Left lung (tissue), 10 donors: Measurements from ENCODE around the gene CLCN3. TPM values are rescaled to one million over a fixed set of nuclear protein-coding genes. Genes with fewer than 3 reads are reported as not detected.

Experiments
- ATAC-seq: fragments of 200-7000 bp; cut with Tn5 transposase; one replicate; pipeline ENCODE4 v1.9.1; 2020; ENCODE audit warnings: moderate library complexity
- DNase-seq, 4 donors: peaks; one replicate each; pipeline ENCODE4 v3.0.0-alpha.2; 2013 to 2020
- H3K27ac ChIP-seq, 2 donors: fragments of 200-600 bp; sonication (generic) in 1 of 2; one replicate each; pipeline versions ENCODE4 v1.5.0 to v1.8.0; 2020 to 2021
- H3K27me3 ChIP-seq, 2 donors: fragments of 200-600 bp; sonication (generic) in 1 of 2; one replicate each; pipeline versions ENCODE4 v1.5.0 to v1.8.0; 2020 to 2021
- H3K36me3 ChIP-seq, 2 donors: fragments of 200-600 bp; sonication (generic) in 1 of 2; one replicate each; pipeline versions ENCODE4 v1.5.0 to v1.8.0; 2020 to 2021
- H3K4me1 ChIP-seq, 2 donors: fragments of 200-600 bp; one replicate each; pipeline ENCODE4 v1.8.0; 2021
- H3K4me3 ChIP-seq, 2 donors: fragments of 200-600 bp; sonication (generic) in 1 of 2; one replicate each; pipeline versions ENCODE4 v1.5.0 to v1.8.0; 2020 to 2021; ENCODE audit warnings: mild to moderate bottlenecking in 1 of 2
- H3K9me3 ChIP-seq, 2 donors: fragments of 200-600 bp; sonication (generic) in 1 of 2; one replicate each; pipeline versions ENCODE4 v1.5.0 to v1.8.0; 2020 to 2021
- CTCF ChIP-seq, 2 donors: fragments of 200-600 bp; sonication (generic) in 1 of 2; IDR thresholded peaks; one replicate each; pipeline versions ENCODE4 v1.5.0 to v1.8.0; 2021; ENCODE audit warnings: antibody characterized with exemption in 2 of 2
- intact Hi-C, 2 donors: fragments of 100-400 bp; cut with DNase I; formaldehyde crosslinking; loops; one replicate each; pipeline versions ENCODE4 v1.11.2 to v1.14.2; 2022
- polyA plus RNA-seq, 6 donors: library from polyadenylated mRNA; unstranded; fragments of 120-200 nt; gene quantifications; one replicate each; pipeline ENCODE4 v1.2.1, GENCODE V29; 2013; ENCODE audit not compliant: insufficient read length in 6 of 6
- total RNA-seq, 2 donors: library from RNA; stranded (reverse); fragmentation: NEBNext Ultra II Directional; extraction: Animal tissue kit (Norgen Biotek cat#: 25700); gene quantifications; one replicate each; pipeline ENCODE4 v1.2.1, GENCODE V29; 2021
- donor health status: DM: no; HTN: yes; CAD: no.
- donor health status: DM: no; HTN: no; CAD: no.

Gene CLCN3
- total and polyA plus RNA-seq, 8 donors: 48.1 to 78.2 (median 64.5) TPM

GRCh38 chr4:169594560-169595195, 25.7 kb upstream of the CLCN3 start:
- Histone ChIP-seq H3K27ac (no peak overlapping the region), H3K9me3 (no peaks in the 10 kb centered on the region), H3K36me3 (peaks cover 0 to 29% of the 10 kb centered on the region in 2 donors), H3K4me3 (no peak overlapping the region), H3K27me3 (no peaks in the 10 kb centered on the region), H3K4me1 (no peaks in the 10 kb centered on the region)
- DNase-seq: no peak
- intact Hi-C loops: no loop called here
- no peak for TF ChIP-seq CTCF (IDR thresholded peaks at IDR 0.05)
- ATAC-seq: no peak

GRCh38 chr4:169601016-169601771, 19.2 kb upstream of the CLCN3 start:
- ATAC-seq (no peak), DNase-seq (no peak)
- H3K4me3 ChIP-seq: no peak overlapping the region
- H3K27me3 ChIP-seq: no peaks in the 10 kb centered on the region
- no peak for TF ChIP-seq CTCF (IDR thresholded peaks at IDR 0.05)
- no peak overlapping the region for H3K27ac ChIP-seq
- peaks cover 0 to 25% of the 10 kb centered on the region in 2 donors for H3K36me3 ChIP-seq
- H3K9me3 ChIP-seq: no peaks in the 10 kb centered on the region
- intact Hi-C loops: no loop called here
- no peaks in the 10 kb centered on the region for H3K4me1 ChIP-seq

GRCh38 chr4:169603312-169603711, 17.1 kb upstream of the CLCN3 start:
- H3K4me3 ChIP-seq: no peak overlapping the region
- H3K36me3 ChIP-seq: peaks cover 0 to 13% of the 10 kb centered on the region in 2 donors
- ATAC-seq: no peak
- H3K27me3 ChIP-seq: no peaks in the 10 kb centered on the region
- H3K4me1 ChIP-seq: no peaks in the 10 kb centered on the region
- TF ChIP-seq CTCF (IDR thresholded peaks at IDR 0.05): no peak
- DNase-seq: no peak
- no peak overlapping the region for H3K27ac ChIP-seq
- intact Hi-C loops: no loop called here
- H3K9me3 ChIP-seq: no peaks in the 10 kb centered on the region

GRCh38 chr4:169604131-169604900, 16.1 kb upstream of the CLCN3 start:
- no peaks in the 10 kb centered on the region for H3K27me3 ChIP-seq
- no peaks in the 10 kb centered on the region for H3K9me3 ChIP-seq
- intact Hi-C loops: no loop called here
- ATAC-seq: peak; percentile 57
- no peaks in the 10 kb centered on the region for H3K4me1 ChIP-seq
- TF ChIP-seq CTCF (IDR thresholded peaks at IDR 0.05): no peak
- no peak overlapping the region for H3K4me3 ChIP-seq
- no peak overlapping the region for H3K27ac ChIP-seq
- DNase-seq: no peak
- H3K36me3 ChIP-seq: peaks cover 0 to 11% of the 10 kb centered on the region in 2 donors

- H3K4me3 ChIP-seq: no peak overlapping the region
- ATAC-seq (no peak), DNase-seq (no peak)
- peaks cover 0 to 11% of the 10 kb centered on the region in 2 donors for H3K36me3 ChIP-seq
- H3K4me1 ChIP-seq: no peaks in the 10 kb centered on the region
- TF ChIP-seq CTCF (IDR thresholded peaks at IDR 0.05): no peak
- H3K27ac ChIP-seq: no peak overlapping the region
- no peaks in the 10 kb centered on the region for H3K9me3 ChIP-seq
- no peaks in the 10 kb centered on the region for H3K27me3 ChIP-seq
- intact Hi-C loops: no loop called here
Measured at GRCh38 chr4:169604903-169605331, 15.5 kb upstream of the CLCN3 start.
